HL-60 (cell line): ENCODE measurements around the gene GDF11.
A peak's percentile ranks its signal among the peaks of the same experiment; 100 is the strongest.

ENCODE experiments used
- DNase-seq, 2 experiments: peaks; one replicate each; pipeline ENCODE4 v3.0.0-alpha.2; 2010 to 2020; ENCODE audit warnings: low read depth in 1 of 2, low spot score in 1 of 2
- H3K27ac ChIP-seq: fragments of 250-450 bp; sonication (Bioruptor Pico); replicated peaks from 2 replicates; pipeline ENCODE4 v1.5.1; 2020; ENCODE audit warnings: mild to moderate bottlenecking, moderate library complexity
- H3K27me3 ChIP-seq: fragments of 250-450 bp; sonication (Bioruptor Pico); 2 replicates; pipeline ENCODE4 v1.5.1; 2021; ENCODE audit warnings: mild to moderate bottlenecking, moderate library complexity; ENCODE audit not compliant: insufficient read depth, poor library complexity, severe bottlenecking
- H3K4me3 ChIP-seq: replicated peaks from 2 replicates; pipeline ENCODE4 v1.5.1; 2011; ENCODE audit warnings: mild to moderate bottlenecking, control low read depth, low read length; ENCODE audit not compliant: insufficient read depth
- GABPA ChIP-seq: IDR thresholded peaks from 2 replicates; pipeline ENCODE4 v1.6.1; 2012; ENCODE audit warnings: low read depth
- POLR2AphosphoS5 ChIP-seq: IDR thresholded peaks from 2 replicates; pipeline ENCODE4 v1.6.1; 2012; ENCODE audit warnings: low read depth
- SPI1 ChIP-seq: IDR thresholded peaks from 2 replicates; pipeline ENCODE4 v1.6.1; 2012; ENCODE audit warnings: low read depth, mild to moderate bottlenecking, borderline replicate concordance
- TF ChIP-seq, protein P1 (sequence below): IDR thresholded peaks from 2 replicates; pipeline ENCODE4 v1.6.1; 2012; ENCODE audit warnings: low read depth; ENCODE audit not compliant: insufficient replicate concordance
- TF ChIP-seq, protein P2 (sequence below): IDR thresholded peaks from one replicate; pipeline ENCODE4 v1.5.1; 2011; ENCODE audit warnings: low read length, control low read depth, inconsistent platforms; ENCODE audit not compliant: insufficient read depth

The GDF11 gene

DNA sequence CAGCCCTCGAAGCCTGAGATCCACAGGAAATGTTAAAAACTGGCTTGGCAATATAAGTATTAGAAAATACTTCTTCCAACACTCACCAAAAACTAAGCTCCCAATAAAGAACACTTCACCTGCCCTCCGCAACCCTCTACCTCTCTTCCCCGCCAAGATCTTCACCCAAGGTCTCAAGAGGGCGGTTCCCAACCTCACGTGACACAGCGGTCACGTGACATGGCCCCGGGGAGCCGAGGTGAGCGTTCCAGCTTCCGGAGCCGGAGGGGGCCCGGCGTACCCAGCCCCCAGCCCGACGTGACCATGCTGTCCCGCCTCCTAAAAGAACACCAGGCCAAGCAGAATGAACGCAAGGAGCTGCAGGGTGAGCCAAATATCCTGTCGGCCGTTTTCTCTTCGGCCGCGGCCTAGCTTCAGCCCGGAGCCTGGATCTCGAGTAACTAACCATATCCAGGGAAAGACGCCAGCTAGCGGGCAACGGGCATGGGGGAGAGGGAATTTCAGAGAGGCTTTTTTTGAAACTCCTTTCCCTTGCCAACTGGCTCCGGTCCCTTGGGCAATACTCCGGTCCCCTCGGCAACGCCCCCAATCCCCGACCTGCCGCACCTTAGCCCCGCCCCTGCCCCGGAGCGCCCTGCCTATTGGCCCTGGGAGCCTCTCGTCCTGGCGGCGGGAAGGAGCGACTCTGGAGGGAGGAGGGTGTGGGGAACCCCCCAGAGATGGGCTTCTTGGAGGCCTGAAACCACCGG is 26.9 kb upstream of the GDF11 start, which contains the start of gene BLOC1S1:
Gene BLOC1S1 (plus strand): TSS at position 214 of the 749 bp plus-strand sequence. CDS start 6 bp downstream, at position 220.
- peak; percentile 69; the same call in 1 of the 2 replicates for TF ChIP-seq POLR2AphosphoS5
- no peak for TF ChIP-seq GABPA
- TF ChIP-seq, protein P1, sequence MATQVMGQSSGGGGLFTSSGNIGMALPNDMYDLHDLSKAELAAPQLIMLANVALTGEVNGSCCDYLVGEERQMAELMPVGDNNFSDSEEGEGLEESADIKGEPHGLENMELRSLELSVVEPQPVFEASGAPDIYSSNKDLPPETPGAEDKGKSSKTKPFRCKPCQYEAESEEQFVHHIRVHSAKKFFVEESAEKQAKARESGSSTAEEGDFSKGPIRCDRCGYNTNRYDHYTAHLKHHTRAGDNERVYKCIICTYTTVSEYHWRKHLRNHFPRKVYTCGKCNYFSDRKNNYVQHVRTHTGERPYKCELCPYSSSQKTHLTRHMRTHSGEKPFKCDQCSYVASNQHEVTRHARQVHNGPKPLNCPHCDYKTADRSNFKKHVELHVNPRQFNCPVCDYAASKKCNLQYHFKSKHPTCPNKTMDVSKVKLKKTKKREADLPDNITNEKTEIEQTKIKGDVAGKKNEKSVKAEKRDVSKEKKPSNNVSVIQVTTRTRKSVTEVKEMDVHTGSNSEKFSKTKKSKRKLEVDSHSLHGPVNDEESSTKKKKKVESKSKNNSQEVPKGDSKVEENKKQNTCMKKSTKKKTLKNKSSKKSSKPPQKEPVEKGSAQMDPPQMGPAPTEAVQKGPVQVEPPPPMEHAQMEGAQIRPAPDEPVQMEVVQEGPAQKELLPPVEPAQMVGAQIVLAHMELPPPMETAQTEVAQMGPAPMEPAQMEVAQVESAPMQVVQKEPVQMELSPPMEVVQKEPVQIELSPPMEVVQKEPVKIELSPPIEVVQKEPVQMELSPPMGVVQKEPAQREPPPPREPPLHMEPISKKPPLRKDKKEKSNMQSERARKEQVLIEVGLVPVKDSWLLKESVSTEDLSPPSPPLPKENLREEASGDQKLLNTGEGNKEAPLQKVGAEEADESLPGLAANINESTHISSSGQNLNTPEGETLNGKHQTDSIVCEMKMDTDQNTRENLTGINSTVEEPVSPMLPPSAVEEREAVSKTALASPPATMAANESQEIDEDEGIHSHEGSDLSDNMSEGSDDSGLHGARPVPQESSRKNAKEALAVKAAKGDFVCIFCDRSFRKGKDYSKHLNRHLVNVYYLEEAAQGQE = no peak
- TF ChIP-seq, protein P2, sequence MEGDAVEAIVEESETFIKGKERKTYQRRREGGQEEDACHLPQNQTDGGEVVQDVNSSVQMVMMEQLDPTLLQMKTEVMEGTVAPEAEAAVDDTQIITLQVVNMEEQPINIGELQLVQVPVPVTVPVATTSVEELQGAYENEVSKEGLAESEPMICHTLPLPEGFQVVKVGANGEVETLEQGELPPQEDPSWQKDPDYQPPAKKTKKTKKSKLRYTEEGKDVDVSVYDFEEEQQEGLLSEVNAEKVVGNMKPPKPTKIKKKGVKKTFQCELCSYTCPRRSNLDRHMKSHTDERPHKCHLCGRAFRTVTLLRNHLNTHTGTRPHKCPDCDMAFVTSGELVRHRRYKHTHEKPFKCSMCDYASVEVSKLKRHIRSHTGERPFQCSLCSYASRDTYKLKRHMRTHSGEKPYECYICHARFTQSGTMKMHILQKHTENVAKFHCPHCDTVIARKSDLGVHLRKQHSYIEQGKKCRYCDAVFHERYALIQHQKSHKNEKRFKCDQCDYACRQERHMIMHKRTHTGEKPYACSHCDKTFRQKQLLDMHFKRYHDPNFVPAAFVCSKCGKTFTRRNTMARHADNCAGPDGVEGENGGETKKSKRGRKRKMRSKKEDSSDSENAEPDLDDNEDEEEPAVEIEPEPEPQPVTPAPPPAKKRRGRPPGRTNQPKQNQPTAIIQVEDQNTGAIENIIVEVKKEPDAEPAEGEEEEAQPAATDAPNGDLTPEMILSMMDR = no peak
- TF ChIP-seq SPI1 = no peak
- peak; percentile 93 for DNase-seq
- Histone ChIP-seq H3K27ac (peak within 1 kb of the TSS; percentile 97), H3K4me3 (peak within 1 kb of the TSS; percentile 82), H3K27me3 (no peaks in the 10 kb centered on the region)

DNA sequence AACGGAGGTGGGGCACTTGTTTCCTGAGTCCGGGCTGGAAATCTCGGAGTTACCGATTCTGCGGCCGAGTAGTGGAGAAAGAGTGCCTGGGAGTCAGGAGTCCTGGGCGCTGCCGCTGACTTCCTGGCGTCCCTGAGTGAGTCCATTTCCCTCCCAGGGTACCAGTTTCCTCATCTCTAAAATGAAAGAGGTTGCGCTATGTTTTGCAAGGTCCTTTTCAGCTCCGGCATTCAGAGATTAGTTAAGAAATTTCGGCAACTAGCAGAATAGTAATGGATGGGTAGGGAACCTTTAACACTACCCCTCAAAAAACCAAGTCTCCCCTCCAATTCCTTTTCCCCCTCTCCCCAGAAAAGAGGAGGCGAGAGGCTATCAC is 26.4 kb upstream of the GDF11 start:
- Histone ChIP-seq H3K27ac (peak overlapping the region; percentile 97), H3K27me3 (no peaks in the 10 kb centered on the region), H3K4me3 (peak overlapping the region; percentile 82)
- peak; percentile 40; the same call in 1 of the 2 replicates for TF ChIP-seq SPI1
- TF ChIP-seq, protein P1 = no peak
- no peak for TF ChIP-seq GABPA
- TF ChIP-seq POLR2AphosphoS5 = no peak
- TF ChIP-seq, protein P2 = no peak
- DNase-seq = no peak

DNA sequence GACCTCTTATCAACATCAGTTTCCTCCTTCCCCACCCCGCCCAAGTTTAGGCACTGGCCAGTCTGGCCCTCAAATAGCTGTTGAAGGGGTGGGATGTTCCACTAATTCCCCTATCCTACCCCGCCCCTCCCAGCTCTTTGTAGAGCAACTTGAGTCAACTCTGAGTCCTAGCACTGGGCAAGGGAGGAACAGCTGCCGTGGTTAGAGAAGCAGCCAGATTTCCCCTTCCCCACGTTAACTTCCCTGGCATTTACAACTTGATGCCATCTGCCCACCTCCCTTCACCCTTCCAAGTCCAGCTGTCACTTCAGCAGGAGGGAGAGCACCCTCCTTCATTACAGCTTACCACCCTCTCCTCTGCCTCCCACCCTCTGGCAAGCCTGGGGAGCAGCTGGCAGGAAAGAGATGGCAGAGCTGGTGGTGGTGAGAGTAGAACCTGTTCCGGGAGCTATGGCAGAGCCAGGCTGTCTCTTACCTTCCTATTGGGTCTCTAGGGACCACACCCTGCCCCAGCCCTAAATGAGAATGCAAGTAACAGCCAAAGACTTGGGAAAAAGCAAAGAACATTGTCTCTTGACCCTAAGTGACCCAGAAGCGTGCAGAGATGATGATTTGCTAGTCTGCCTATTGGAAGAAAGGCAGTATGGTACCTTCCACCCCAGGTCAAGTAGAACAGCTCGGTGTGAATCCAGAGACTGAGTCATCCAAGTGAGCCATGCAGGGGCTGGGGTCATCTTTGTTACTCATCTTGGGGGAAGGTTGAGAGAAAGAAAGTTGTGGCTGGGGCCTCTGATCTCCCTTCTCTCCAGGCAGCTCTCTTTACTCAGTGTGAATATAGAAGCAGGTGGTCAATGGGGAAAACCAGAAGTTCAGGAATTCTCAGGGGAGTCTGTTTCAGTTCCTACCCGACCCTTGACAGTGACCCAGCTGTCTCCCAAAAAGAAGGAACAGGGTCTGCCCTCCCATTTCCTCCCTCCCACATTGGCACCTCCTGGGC is 25.6 kb upstream of the GDF11 start:
- Histone ChIP-seq H3K4me3 (peak overlapping the region; percentile 82), H3K27me3 (no peaks in the 10 kb centered on the region), H3K27ac (no peak overlapping the region; the same call in 1 of the 2 replicates)
- DNase-seq = no peak
- TF ChIP-seq GABPA (no peak), POLR2AphosphoS5 (no peak), SPI1 (no peak)
- TF ChIP-seq, protein P1 = no peak
- TF ChIP-seq, protein P2 = no peak
